NT2/D1 (cell line): ENCODE measurements around the gene C11orf97.

Experiments used
- SUZ12 ChIP-seq: IDR thresholded peaks from 2 replicates; pipeline ENCODE4 v1.6.1; 2011; ENCODE audit not compliant: insufficient read length, insufficient read depth; ENCODE audit errors: extremely low read depth
- YY1 ChIP-seq: IDR thresholded peaks from 2 replicates; pipeline ENCODE4 v1.6.1; 2011; ENCODE audit not compliant: insufficient read length, insufficient read depth
- ZNF274 ChIP-seq: IDR thresholded peaks from 2 replicates; pipeline ENCODE4 v1.6.1; 2011; ENCODE audit warnings: mild to moderate bottlenecking, low read depth, low read length

GRCh38 chr11:94511932-94512781 is at the start of gene C11orf97:
- TF ChIP-seq ZNF274 (no peak), YY1 (no peak), SUZ12 (no peak)
